ENCODE measurements around the gene CHD3.

- TF ChIP-seq CTCF (IDR thresholded peaks at IDR 0.05) (no peak), POLR2A (IDR thresholded peaks at IDR 0.05) (no peak)
These were observed 72.8 kb downstream of the CHD3 start for GRCh38 chr17:7961421-7961820.

Data from vagina (tissue), 2 donors.